Retina (tissue), 1 donor: ENCODE measurements around the gene FOXN3.

Source experiments
- DNase-seq: peaks from one replicate; pipeline ENCODE4 v3.0.0-alpha.2; 2016

Gene FOXN3

DNA sequence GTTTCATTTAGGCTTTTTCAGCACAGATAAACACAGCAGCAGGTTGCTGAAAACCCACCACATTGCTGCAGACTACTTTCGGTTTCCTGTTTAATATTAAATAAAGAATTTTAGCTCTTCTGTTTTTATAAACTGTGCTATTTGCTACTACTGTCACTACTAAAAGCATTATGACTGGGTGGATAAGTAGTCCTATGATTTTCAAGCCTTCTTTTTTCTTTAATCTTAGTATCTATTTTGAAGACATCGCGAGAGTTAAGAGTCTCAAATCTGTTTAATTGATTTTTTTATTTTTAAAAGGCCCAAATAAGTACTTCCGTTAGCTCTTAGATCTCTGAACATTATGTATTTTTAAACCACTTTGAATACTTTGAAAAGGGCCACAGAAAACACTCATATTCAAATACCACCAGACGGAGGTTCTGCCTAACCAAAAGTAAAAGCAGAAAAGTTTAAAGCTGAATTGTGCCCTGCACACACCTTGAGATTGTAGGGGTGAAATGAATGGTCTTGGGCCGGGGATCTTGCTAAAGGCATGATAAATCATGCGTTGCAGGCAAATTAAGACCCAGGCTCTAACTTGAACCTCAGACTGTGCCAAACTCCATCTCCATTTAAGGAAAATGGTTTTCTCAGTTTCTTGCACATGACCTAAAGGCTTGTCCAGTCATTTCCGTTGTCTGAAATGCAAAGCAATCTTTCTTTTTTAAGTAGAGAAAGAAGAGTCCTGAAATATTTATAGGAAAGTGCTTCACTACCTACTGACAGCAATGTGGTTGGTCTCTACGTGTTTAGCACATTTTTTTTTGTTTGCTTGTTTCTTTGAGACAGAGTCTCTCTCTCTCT is 13.6 kb upstream of the FOXN3 start:
- DNase-seq = no peak

DNA sequence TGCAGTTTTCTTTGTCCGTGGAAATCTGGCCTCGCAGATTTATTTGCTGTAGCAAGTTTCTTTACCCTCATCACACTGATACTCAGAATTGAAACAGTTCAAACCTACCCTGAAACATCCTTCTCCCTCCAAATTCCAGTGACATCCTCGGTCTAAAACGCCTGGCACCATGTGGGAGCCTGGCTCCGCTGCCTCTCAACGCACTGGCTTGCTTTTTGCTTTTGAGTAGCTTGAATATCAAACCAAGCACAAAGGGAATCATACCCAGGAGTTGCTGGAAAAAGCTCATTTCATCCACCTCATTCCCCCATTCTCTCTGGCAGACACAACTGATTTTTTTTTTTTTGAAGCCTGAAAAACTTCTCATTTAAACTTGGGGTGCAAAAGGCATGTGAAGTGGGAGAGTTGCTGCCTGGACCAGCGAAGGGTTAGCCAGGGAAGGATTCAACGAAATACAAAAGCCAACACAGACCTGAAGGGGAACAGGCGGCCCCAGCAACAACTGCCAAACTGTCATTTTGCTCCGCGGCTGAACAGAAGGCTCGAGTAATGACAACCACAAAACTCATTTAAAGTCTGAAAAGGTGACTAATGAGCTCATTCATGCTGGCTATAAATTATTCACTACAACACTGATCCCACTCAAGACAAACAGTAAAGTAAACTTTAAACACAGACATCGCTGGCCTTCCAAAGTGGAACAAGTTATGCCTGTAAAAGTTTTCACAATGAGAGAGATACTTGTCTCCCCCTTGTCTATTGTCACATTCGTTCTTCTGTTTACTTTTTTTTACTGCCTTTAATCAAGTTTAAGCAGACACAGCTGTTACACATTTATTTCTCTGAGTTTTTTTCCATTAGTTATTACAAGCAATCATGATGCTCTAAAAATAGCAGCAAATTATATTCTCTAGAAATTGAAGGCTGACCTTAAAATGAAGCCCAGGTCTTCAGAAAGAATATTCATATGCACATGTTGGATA is 12.5 kb upstream of the FOXN3 start:
- DNase-seq = peak; percentile 79

DNA sequence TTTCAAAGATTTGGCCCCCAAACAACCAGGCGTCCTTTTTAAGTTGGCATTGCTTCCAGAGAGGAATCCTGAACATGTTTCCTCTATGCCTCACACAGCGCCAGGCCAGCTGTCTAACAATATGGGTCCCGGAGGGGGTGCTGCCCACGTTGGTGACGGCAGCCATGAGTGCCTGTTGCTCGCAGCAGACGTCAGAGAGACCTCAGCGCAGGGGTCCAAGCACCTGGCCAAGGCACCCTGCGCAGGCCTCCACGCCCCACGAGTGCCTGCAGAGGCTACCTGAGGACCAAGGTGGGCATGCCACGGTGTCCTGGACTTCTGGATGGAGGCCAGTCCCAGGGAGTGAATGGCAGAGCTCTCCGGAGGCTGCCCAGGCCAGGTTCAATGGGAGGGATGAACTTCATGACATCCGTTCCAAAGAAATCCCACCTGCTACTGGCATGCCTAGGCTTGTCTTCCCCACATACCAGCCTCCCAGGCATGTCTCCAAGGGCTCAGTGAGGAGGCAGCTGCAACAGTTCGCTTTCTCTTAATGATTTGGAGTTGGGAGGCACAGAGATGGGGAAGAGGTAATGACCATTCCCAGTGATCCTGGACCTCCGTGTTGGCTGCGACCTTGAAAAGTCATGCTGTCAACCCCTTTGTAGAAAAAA is 11.6 kb upstream of the FOXN3 start:
- no peak for DNase-seq

DNA sequence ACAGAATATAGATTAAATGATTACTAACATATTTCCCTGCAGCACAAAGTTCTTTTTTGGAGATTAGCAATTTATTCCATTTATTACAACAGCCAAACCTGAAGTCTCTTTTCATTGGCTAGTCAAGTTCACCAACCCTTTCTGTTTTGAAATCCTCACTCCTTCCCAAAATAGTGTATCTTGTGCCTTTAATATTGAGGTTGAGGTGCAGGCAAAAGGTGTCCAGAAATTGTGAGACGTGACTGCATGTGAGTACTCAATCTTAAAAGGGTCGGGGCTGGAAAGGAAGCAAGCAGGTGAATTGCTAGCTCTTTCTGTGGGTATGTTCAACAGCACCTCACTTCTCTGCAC is 11.1 kb upstream of the FOXN3 start:
- DNase-seq = no peak

DNA sequence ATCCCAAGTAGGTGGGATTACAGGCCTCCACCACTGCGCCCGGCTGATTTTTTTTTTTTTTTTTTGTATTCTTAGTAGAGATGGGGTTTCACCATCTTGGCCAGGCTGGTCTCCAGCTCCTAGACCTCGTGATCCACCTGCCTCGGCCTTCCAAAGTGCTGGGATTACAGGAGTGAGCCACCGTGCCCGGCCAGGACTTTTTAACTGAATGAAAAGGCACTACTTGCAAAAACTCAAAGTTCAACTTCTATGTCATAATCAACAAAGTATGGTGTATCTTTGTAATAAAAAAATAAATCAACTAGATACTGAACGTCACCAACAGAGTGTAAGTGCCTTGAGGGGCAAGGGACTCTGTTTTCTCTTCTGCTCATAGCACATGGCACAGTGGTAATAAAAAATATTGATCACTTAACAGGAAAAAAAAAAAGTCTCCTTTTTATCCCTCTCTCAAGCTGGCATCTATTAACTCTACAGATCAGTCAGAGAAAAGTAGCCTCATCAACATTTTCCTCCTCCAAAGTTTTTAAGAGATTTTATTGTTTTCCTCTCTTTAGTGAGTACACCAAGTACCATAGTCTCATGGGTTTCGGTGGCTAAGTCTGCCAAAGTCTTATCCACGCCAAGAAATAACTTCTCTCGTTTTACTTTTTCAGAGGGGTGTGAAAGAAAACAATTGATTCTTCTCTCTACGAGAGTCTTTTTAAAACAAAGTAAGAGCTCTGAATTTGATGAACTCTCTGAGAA is 10.6 kb upstream of the FOXN3 start:
- no peak for DNase-seq

DNA sequence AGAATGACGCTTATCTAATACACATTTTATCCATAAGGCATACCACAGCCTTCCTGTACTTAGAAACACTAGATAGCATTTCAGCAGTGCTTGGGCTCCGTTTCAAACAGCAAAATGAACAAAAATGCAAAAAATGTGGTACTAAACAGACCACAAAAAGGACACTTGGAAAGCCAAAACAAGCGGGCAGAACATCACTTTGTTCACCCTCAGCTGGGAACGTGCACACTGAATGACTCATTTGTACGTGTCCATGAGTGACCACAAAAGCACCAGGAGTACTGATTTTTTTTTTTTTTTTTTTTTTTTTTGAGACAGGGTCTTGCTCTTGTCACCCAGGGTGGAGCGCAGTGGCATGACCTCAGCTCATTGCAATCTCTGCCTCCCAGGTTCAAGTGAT is 8.9 kb upstream of the FOXN3 start:
- DNase-seq = no peak

DNA sequence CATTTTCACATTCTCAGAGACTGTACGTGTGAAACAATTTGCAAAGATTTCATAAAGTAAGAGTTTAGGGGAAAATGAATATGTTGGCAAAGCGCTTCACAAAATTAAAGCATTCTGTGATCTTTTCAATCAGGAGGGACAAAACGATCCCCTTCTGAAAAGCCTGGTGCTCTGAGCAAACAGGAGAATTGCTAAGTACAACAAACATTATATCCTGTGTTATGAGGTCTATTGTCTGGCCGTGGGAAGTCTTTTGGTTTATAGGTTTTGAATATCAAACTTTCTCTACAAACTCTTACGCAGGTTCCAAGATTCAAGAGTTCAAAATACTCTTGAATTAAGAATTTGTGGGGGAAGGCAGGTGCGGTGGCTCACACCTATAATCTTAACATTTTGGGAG is 7.2 kb upstream of the FOXN3 start:
- DNase-seq = no peak

DNA sequence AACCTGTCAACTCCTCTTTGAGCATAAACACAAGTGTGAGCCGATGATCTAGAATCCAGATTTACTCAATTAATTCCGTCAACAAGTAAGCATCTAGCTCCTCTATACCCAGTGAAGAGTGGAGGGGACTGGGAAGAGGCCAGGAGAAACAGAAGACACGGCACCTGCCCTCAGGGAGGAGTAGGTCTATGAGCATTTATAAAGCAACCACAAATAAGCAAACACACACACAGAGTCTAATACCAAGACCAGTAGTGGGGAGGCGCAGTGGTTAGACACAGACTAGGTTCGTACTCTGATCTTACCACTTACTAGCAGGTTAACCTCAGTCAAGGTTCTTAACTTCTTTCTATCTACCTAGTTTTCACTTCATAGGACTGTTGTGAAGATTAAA is 5.9 kb upstream of the FOXN3 start:
- DNase-seq = no peak

DNA sequence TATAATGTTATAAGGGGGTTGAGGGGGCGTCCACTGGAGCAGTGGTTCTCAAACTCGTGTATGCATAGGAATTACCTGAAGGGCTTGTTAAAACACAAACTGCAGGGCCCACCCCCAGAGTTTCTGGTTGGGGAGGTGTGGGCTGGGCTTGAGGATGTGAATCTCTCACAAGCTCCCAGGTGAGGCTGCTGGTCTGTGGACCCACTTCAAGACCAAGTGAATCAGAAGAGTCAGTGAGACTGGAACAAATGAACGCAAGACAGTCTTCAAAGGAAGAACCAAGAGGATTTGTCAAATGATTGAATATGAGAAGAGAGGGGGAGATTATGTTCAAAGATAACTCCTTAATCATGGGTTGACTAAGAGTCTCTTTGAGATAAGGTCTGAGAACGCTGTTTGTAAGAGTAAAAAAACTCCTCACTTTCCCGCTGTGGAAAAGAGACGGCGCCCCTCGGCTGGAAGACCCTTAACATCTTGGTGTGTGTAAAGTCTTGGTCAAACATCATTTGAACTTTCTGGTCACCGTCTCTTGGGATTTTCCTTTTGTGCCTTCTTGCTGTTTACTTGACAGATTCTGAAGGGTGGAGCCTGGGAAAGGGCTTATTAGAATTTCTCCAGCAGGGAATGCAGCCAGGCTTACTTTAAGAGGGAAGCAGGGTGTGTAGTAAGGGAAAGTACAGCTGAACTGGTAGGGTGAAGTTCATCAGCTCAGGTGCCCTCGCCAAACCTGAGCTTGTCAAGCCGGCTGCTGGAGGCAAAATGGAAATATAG is 5.3 kb upstream of the FOXN3 start:
- no peak for DNase-seq

DNA sequence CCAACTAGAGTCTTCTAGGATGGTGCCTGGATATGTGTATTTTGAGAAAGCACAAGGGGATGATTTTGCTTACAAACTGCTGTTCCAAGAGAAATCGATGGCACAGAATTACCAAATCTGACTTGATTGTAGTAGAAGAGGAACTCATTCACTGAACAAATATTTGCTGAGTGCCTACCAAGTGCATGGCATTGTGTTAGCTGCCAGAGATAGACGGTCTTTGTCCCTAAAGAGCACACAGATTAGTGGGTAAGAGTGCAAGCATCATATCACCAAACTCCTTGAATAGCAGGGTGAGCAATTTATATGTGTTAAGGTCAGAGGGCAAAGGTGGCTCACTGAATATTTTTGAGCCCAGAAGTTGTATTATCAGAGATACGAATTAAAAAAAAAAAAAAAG is 3.5 kb upstream of the FOXN3 start:
- no peak for DNase-seq

DNA sequence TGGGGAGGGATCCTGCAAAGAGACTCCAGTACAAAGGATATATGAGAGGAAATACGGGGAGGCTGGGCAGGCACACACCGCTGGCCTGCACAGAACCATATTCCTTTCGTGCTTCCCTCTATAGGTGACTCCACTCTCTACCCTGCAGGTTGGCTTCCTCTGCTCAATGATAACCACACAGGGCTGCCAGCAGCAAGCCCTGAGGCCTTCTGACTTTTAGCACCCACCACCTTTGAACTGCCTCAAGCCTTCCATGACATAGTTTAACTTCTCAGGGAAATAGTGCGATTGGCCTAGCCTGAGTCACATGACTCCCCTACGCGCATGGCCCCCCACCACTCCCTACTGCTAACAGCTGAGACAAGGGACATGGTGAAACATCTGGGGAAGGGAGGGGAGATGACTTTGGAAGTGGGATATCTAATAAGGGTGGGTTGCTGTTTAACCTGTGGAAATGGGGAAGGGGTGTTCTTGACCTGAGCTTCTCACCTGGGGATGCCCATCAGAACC is 3.0 kb upstream of the FOXN3 start:
- no peak for DNase-seq

DNA sequence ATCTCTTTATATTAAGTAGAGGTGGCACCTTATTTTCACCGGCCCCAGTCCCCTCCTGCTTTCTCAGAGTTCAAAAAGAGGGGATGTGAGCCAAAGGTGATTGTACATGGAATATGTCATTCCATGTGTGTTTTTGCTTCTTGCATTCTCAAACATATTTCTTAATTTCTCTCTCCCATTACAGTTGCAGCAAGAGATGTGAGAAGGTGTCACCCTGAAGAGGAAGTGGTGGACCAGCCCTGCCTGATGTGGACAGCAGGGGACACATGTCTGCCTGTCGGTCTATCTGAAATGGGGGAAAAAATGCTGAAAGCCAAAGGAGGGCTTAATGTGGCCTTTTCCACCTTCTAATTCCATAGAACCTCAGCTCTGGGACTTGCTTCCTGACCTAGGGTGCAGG is 1.9 kb upstream of the FOXN3 start:
- DNase-seq = no peak

DNA sequence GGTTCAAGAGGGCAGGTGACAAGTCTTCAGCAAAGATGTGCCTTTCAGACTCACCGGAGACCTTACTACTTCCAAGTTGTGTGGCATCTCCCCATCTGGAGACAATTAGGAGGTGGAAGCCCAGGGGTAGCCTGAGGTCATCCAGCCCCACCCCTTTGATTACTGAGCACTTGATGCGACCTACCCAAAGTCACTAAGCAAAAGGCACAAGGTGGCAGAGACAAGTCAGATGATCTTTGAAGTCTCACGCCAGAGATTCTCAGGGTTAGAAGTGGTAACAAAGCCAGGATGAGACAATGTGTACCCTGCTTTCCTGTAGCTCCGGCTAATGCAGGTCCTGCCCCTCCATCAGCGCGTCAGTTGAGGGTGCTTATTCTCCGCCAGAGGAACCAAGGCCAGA is 1.4 kb upstream of the FOXN3 start:
- no peak for DNase-seq

DNA sequence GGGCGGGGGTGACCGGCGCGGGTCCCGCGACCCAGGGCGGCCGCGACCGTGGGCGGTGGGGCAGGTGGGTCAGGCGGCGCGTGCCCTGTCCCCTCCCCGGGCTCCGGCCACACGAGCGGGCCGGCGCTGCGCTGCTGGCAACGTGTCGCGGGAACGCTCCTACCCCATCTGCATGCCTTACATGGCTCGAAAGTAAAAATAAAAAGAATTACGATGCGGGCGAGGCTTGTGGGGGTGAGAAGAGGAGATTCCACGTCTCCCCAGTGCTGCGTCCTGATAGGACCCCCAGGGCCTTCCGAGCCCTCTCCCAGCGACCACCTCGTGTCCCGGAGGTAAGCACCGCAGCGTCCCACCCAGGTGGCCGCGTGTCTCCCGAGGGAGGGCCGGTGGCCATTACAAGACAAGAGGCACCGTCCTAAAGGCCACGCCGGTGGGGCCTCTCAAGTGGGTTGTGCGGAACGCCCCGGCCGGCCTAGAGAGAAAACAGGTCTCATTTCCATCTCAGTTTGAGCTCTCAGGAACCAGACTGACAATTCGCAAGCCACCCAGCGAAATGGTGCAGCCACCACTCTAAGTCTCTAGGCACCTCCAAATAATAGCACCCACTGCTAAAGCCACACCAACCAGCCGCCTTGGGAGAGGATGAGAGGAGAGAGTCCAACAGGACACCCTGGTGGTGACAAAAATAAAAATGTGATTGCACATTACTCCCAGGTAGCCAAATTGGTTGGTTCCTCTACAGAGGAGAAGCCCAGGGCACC is 612 bp upstream of the FOXN3 start:
- peak; percentile 80 for DNase-seq

DNA sequence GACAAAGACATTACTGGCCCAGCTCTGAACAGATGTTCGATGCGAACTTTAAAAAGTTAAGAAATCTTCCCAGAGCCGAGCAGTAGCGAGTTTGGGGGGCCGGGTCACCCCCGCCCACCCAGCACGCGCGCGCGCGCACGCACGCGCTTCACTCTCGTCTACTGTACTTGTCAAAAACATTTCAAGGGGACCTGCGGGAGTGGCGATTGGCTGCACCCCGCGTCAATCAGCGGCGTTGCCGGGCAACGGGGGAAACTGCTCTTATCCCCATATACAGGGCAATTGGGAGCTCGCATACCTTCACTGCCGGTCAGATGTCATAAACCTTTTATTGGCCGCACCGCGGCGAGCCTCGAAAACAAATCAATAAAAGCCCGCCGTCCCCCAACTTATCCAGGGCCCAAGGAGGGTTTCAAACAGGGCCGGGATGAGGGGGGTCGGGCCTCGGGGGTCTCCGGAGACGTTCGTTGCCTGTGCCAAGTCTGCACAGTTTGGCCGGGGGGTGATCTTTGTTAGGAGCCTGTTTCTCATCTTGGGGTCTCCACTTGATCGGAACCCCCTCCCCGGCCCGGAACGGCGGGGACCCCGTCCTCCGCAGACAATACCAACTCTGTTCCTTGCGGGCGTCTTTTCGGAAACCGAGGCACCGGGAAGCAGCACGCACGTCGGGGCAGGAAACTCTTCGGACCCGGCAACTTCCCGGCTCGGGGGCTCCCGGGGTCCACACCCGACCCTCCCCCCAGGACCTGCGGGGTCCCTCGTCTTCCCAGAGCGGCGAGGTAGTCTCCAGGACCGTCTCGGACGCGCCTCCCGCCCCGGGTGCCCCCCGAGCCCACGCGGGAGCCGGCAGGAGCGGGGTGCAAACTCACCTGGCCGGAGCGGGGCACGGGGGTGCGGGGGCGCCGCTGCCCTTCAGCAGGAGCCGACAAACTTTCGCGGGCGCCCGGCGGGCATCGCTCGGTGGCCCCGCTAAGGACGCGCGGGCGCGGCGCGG is 734 bp downstream of the FOXN3 start:
- DNase-seq = peak; percentile 99

DNA sequence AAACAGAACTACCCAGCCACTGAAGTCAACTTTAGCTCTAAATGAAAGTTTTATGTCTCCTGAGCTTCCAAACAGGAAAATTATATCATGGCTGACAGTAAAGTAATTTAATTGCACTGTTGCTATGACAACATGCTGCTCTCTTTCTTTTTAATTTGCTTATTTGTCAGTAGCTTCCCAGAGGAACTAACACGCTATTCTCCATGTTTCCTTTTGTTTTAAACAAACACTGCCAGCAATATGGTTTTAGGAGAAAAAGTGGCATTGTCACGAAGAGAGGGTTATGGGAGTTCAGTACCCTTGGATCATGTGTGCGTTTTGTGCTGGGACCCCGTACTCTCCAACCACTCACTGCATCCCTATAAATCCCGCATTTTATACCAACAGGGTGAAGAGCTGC is 1.9 kb downstream of the FOXN3 start:
- no peak for DNase-seq

DNA sequence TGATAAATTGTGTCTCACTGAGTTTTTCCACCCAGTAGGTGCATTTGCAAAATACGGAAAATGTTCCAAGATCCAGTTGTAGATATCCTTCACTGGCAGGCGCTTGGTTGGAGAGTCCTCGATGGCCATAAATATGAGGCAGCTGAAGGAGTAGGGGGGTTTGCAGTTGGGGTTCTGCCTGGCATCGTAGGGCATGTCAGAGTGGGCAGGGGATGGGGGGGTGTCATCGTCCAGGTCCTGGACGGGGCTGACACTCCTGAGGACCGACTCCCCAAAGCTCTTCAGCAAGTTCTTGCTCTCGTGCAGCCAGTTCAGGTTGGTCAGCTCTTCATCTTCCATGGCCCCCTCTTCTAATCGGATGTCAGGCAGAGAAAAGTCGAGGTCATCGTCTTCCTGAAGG is 5.1 kb downstream of the FOXN3 start:
- no peak for DNase-seq

DNA sequence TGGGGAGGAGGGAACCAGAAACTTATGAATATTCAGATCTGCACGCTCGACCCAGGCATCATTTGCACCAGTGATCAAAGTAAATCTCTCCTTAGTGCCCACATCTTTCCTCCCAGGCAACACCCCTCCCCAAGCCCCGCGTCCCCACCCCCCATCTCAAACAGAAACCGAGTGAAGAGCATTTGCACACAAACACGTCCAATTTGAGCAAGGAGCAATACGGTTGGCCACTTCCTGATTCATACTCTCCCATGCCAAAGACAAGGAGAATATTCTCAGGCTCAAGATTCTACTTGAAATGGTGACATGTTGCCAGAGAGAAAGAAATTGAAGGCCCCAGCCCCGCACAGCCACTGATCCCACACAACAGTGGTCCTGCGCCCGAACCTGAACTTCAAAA is 7.1 kb downstream of the FOXN3 start:
- DNase-seq = no peak

DNA sequence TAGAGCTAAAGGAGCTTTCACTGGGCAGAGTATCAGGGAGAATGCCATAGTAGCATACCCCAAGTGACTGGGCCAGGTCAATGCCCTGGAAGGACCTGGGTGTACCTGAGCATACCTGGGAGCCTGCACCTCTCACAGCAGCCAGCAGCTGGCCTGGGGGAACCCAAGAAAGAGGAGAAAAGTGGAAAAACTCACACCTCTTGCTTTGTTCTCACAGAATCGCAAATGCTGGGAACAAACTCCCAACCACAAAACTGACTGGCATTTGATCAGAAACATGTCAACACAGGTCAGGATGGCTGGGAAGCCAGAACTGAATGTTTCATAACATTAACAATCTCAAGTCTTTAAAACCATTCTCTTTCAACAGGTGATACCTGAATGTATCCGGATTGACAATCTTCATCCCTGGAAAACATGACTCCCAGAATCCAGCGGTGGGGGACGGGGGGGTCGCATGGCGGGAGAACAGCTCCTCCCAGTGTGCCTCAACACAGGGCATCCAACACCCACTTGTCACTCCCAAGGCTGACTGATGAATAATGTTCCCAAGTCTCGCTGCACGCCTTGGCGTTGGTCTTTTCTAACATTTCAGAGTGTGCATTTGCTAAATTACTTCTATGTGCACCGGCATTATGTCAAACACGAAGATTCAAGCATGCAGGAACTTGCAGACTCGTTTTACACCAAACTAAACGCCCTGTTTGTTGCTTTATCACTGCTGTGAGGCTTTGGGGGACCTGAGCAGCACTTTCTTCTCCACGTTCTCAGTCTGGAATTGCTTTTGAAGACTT is 7.9 kb downstream of the FOXN3 start:
- no peak for DNase-seq
